Keratinocyte (primary cell): ENCODE measurements around the gene CLPSL2.

Source experiments
- EZH2 ChIP-seq: IDR thresholded peaks from one replicate; pipeline ENCODE4 v1.6.1; 2012; ENCODE audit warnings: inconsistent platforms, mild to moderate bottlenecking, low read length, moderate library complexity
- TF ChIP-seq, protein P1 (sequence below), 3 experiments: IDR thresholded peaks in 1 of 3; conservative IDR thresholded peaks in 1 of 3; optimal IDR thresholded peaks in 1 of 3; 2 replicates in 2 of 3; 3 replicates in 1 of 3; pipeline versions ENCODE3 to v1.5.1; 2011; ENCODE audit warnings: low read length in 3 of 3, mild to moderate bottlenecking in 3 of 3, moderate library complexity in 2 of 3, control low read depth in 1 of 3, inconsistent platforms in 1 of 3; ENCODE audit not compliant: insufficient read depth in 2 of 3; ENCODE audit errors: extremely low read depth in 1 of 3

GRCh38 chr6:35790683-35791082, 14.3 kb downstream of the CLPSL2 start:
- TF ChIP-seq, protein P1, sequence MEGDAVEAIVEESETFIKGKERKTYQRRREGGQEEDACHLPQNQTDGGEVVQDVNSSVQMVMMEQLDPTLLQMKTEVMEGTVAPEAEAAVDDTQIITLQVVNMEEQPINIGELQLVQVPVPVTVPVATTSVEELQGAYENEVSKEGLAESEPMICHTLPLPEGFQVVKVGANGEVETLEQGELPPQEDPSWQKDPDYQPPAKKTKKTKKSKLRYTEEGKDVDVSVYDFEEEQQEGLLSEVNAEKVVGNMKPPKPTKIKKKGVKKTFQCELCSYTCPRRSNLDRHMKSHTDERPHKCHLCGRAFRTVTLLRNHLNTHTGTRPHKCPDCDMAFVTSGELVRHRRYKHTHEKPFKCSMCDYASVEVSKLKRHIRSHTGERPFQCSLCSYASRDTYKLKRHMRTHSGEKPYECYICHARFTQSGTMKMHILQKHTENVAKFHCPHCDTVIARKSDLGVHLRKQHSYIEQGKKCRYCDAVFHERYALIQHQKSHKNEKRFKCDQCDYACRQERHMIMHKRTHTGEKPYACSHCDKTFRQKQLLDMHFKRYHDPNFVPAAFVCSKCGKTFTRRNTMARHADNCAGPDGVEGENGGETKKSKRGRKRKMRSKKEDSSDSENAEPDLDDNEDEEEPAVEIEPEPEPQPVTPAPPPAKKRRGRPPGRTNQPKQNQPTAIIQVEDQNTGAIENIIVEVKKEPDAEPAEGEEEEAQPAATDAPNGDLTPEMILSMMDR (optimal IDR thresholded peaks at IDR 0.05 in 1 of 3, IDR thresholded peaks at IDR 0.05 in 1 of 3, conservative IDR thresholded peaks at IDR 0.05 in 1 of 3; ENCODE audit: extremely low read depth in 1 of 3, insufficient read depth in 2 of 3, low read length in 3 of 3) = no peak
- no peak for TF ChIP-seq EZH2
